ENCODE results near the gene MAGOH. TPM values are rescaled to one million over a fixed set of nuclear protein-coding genes. Genes with fewer than 3 reads are reported as not detected.

MAGOH gene
- total and polyA plus RNA-seq, 2 donors (not counting 1 experiment from before 2014, with no cell fraction given) = 10.8 to 45.6 TPM

- TF ChIP-seq, protein P1, sequence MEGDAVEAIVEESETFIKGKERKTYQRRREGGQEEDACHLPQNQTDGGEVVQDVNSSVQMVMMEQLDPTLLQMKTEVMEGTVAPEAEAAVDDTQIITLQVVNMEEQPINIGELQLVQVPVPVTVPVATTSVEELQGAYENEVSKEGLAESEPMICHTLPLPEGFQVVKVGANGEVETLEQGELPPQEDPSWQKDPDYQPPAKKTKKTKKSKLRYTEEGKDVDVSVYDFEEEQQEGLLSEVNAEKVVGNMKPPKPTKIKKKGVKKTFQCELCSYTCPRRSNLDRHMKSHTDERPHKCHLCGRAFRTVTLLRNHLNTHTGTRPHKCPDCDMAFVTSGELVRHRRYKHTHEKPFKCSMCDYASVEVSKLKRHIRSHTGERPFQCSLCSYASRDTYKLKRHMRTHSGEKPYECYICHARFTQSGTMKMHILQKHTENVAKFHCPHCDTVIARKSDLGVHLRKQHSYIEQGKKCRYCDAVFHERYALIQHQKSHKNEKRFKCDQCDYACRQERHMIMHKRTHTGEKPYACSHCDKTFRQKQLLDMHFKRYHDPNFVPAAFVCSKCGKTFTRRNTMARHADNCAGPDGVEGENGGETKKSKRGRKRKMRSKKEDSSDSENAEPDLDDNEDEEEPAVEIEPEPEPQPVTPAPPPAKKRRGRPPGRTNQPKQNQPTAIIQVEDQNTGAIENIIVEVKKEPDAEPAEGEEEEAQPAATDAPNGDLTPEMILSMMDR (IDR thresholded peaks at IDR 0.05) = no peak
- no peak for TF ChIP-seq EZH2 (IDR thresholded peaks at IDR 0.05; ENCODE audit: borderline replicate concordance, insufficient read depth, low read depth, low read length, poor library complexity, severe bottlenecking)
- Histone ChIP-seq H3K27me3 (replicated peaks in 1 of 4; ENCODE audit: control extremely low read depth in 1 of 4, control insufficient read depth in 3 of 4, insufficient read depth in 4 of 4, low read length in 3 of 4) (no peaks in the 10 kb centered on the region), H2AFZ (ENCODE audit: insufficient read depth, low read depth, low read length, poor library complexity, severe bottlenecking) (no peak overlapping the region), H4K20me1 (ENCODE audit: control insufficient read depth, insufficient read depth, low read length, poor library complexity, severe bottlenecking) (no peaks in the 10 kb centered on the region), H3K36me3 (replicated peaks in 1 of 2; ENCODE audit: control extremely low read depth in 1 of 2, control insufficient read depth in 1 of 2, extremely low read depth in 1 of 2, insufficient read depth in 2 of 2, low read length in 1 of 2) (peaks cover 0 to 4% of the 10 kb centered on the region in 2 experiments), H3K4me1 (ENCODE audit: control insufficient read depth in 2 of 2, insufficient read depth in 2 of 2, low read length in 2 of 2) (no peaks in the 10 kb centered on the region), H3K4me2 (replicated peaks; ENCODE audit: low read depth, low read length, poor library complexity, severe bottlenecking) (no peak overlapping the region), H3K79me2 (ENCODE audit: control insufficient read depth, insufficient read depth, low read length) (no peaks in the 10 kb centered on the region), H3K27ac (ENCODE audit: low read length in 2 of 2) (no peak overlapping the region), H3K9me3 (ENCODE audit: control extremely low read depth in 1 of 3, control insufficient read depth in 2 of 3, insufficient read depth in 1 of 3, low read length in 2 of 3) (no peaks in the 10 kb centered on the region), H3K9ac (ENCODE audit: low read length) (no peak overlapping the region), H3K4me3 (ENCODE audit: control extremely low read depth in 1 of 5, extremely low read depth in 1 of 5, insufficient read depth in 1 of 5, low read depth in 2 of 5, low read length in 4 of 5) (no peak overlapping the region)
- intact Hi-C loops (cut with micrococcal nuclease) = loop anchor here (5.0 kb wide), 1 partner anchor 475 kb away; no protein-coding TSS in a partner anchor
- CTCF ChIA-PET = interaction anchor here (1.2 to 6.6 kb wide), 10 partner anchors 9 to 584 kb away, joined by 3 to 350 read pairs (median 8); no protein-coding TSS in a partner anchor
- no peak overlapping the region for H3K4me3 Mint-ChIP-seq
- ATAC-seq (ENCODE audit: low read depth) (no peak), DNase-seq (no peak)
- no peaks in the 10 kb centered on the region for H3K27me3 Mint-ChIP-seq
- H3K4me1 Mint-ChIP-seq = no peaks in the 10 kb centered on the region
- POLR2A ChIA-PET = no interaction called here
- H3K27ac Mint-ChIP-seq = no peak overlapping the region
- no peaks in the 10 kb centered on the region for H3K9me3 Mint-ChIP-seq (ENCODE audit: insufficient read depth)
- 96% methylated on average over 5 of the region's 5 CpGs for WGBS (ENCODE audit: insufficient coverage)
Observed at GRCh38 chr1:53277326-53277725, 39.0 kb upstream of the MAGOH start.

GRCh38 chr1:53276902-53277281, 38.6 kb upstream of the MAGOH start:
- Histone ChIP-seq H3K36me3 (replicated peaks in 1 of 2; ENCODE audit: control extremely low read depth in 1 of 2, control insufficient read depth in 1 of 2, extremely low read depth in 1 of 2, insufficient read depth in 2 of 2, low read length in 1 of 2) (peaks cover 0 to 4% of the 10 kb centered on the region in 2 experiments), H3K4me3 (ENCODE audit: control extremely low read depth in 1 of 5, extremely low read depth in 1 of 5, insufficient read depth in 1 of 5, low read depth in 2 of 5, low read length in 4 of 5) (no peak overlapping the region), H4K20me1 (ENCODE audit: control insufficient read depth, insufficient read depth, low read length, poor library complexity, severe bottlenecking) (no peaks in the 10 kb centered on the region), H3K4me1 (ENCODE audit: control insufficient read depth in 2 of 2, insufficient read depth in 2 of 2, low read length in 2 of 2) (no peaks in the 10 kb centered on the region), H3K27me3 (replicated peaks in 1 of 4; ENCODE audit: control extremely low read depth in 1 of 4, control insufficient read depth in 3 of 4, insufficient read depth in 4 of 4, low read length in 3 of 4) (no peaks in the 10 kb centered on the region), H3K4me2 (replicated peaks; ENCODE audit: low read depth, low read length, poor library complexity, severe bottlenecking) (no peak overlapping the region), H3K9ac (ENCODE audit: low read length) (no peak overlapping the region), H3K79me2 (ENCODE audit: control insufficient read depth, insufficient read depth, low read length) (no peaks in the 10 kb centered on the region), H2AFZ (ENCODE audit: insufficient read depth, low read depth, low read length, poor library complexity, severe bottlenecking) (no peak overlapping the region), H3K27ac (ENCODE audit: low read length in 2 of 2) (no peak overlapping the region), H3K9me3 (ENCODE audit: control extremely low read depth in 1 of 3, control insufficient read depth in 2 of 3, insufficient read depth in 1 of 3, low read length in 2 of 3) (no peaks in the 10 kb centered on the region)
- no peaks in the 10 kb centered on the region for H3K27me3 Mint-ChIP-seq
- H3K27ac Mint-ChIP-seq = no peak overlapping the region
- DNase-seq (no peak), ATAC-seq (ENCODE audit: low read depth) (no peak)
- no peaks in the 10 kb centered on the region for H3K4me1 Mint-ChIP-seq
- no peaks in the 10 kb centered on the region for H3K9me3 Mint-ChIP-seq (ENCODE audit: insufficient read depth)
- H3K4me3 Mint-ChIP-seq = no peak overlapping the region
- intact Hi-C loops (cut with micrococcal nuclease) = loop anchor here (5.0 kb wide), 1 partner anchor 475 kb away; no protein-coding TSS in a partner anchor
- no peak for TF ChIP-seq EZH2 (IDR thresholded peaks at IDR 0.05; ENCODE audit: borderline replicate concordance, insufficient read depth, low read depth, low read length, poor library complexity, severe bottlenecking)
- TF ChIP-seq, protein P1 (IDR thresholded peaks at IDR 0.05) = no peak
- ChIA-PET CTCF (interaction anchor here (0.5 to 6.6 kb wide), 6 partner anchors 9 to 584 kb away, joined by 3 to 350 read pairs (median 12); no protein-coding TSS in a partner anchor), POLR2A (no interaction called here)
- 96% methylated on average over 45 of the region's 46 CpGs for WGBS (ENCODE audit: insufficient coverage)
